HepG2 (cell line): ENCODE measurements around the gene NCDN. TPM values are rescaled to one million over a fixed set of nuclear protein-coding genes. Genes with fewer than 3 reads are reported as not detected.
"Not testable (repeated sequence)": the region's sequence is repeated elsewhere in the genome, so short reads cannot be mapped to it uniquely, and the experiment has no call there.

Source experiments
- ATAC-seq: fragments of 200-7000 bp; cut with Tn5 transposase; 3 replicates; pipeline ENCODE4 v1.9.1; 2020; ENCODE audit warnings: mild to moderate bottlenecking, moderate library complexity
- BruUV-seq: library from RNA; stranded (reverse); fragments of 400-500 nt; replicated peaks from 2 replicates; lab custom pipeline; 2021; lab: Mats Ljungman, UMichigan
- CTCF ChIA-PET: fragments of 300-600 bp; formaldehyde crosslinking; extraction: SDS; loops from one replicate; lab custom pipeline; 2021; ENCODE audit warnings: low total read pairs, inconsistent platforms, low intra/inter-chr PET ratio; lab: Yijun Ruan, JAX
- POLR2A ChIA-PET: fragments of 350-600 bp; sonication (Branson Sonifier 250); formaldehyde crosslinking; loops from one replicate; lab custom pipeline; 2020; ENCODE audit warnings: antibody characterized with exemption, inconsistent platforms; lab: Yijun Ruan, JAX
- DNase-seq: peaks from one replicate; pipeline ENCODE4 v3.0.0-alpha.2; 2015; ENCODE audit warnings: low spot score
- FAIRE-seq: peaks from 3 replicates; lab custom pipeline; 2011; peaks lifted over from hg19 to GRCh38; lab: Jason Lieb, UNC
- H2AFZ ChIP-seq: one replicate; pipeline ENCODE4 v1.6.1; 2011; ENCODE audit warnings: low read length, inconsistent platforms
- H3K27ac ChIP-seq: fragments of 300-600 bp; 3 replicates; pipeline ENCODE4 v1.8.0; 2011; ENCODE audit warnings: mixed run types, mild to moderate bottlenecking, mixed read lengths, low read length, inconsistent platforms; ENCODE audit not compliant: insufficient read depth; ENCODE audit errors: extremely low read length
- H3K27me3 ChIP-seq, 2 experiments: fragments of 200-600 bp in 1 of 2; 2 replicates in 1 of 2; 3 replicates in 1 of 2; pipeline versions ENCODE4 v1.6.0 to v1.8.0; 2011; ENCODE audit warnings: low read length in 2 of 2, mild to moderate bottlenecking in 2 of 2, moderate library complexity in 2 of 2, inconsistent platforms in 1 of 2; ENCODE audit not compliant: insufficient read depth in 2 of 2, control insufficient read depth in 1 of 2
- H3K36me3 ChIP-seq, 2 experiments: fragments of 200-600 bp in 1 of 2; replicated peaks in 1 of 2; 2 replicates in 1 of 2; 3 replicates in 1 of 2; pipeline versions ENCODE4 v1.5.1 to v1.8.0; 2011; ENCODE audit warnings: low read length in 2 of 2, inconsistent platforms in 1 of 2; ENCODE audit not compliant: insufficient read depth in 2 of 2, control insufficient read depth in 1 of 2
- H3K4me1 ChIP-seq: 2 replicates; pipeline ENCODE4 v1.5.1; 2012; ENCODE audit warnings: low read length, inconsistent platforms; ENCODE audit not compliant: insufficient read depth
- H3K4me2 ChIP-seq: 2 replicates; pipeline ENCODE4 v1.6.0; 2011; ENCODE audit warnings: low read depth, low read length, inconsistent platforms
- H3K4me3 ChIP-seq, 3 experiments: fragments of 200-600 bp in 1 of 3; sonication (generic), shearing (Covaris generic) in 1 of 3; replicated peaks in 1 of 3; 2 replicates each; pipeline ENCODE4 v1.5.1; 2011 to 2016; ENCODE audit warnings: low read length in 3 of 3, inconsistent platforms in 2 of 3, low read depth in 2 of 3, mild to moderate bottlenecking in 2 of 3, control low read depth in 1 of 3, mixed read lengths in 1 of 3; ENCODE audit not compliant: insufficient read depth in 1 of 3
- H3K79me2 ChIP-seq: one replicate; pipeline ENCODE4 v1.6.1; 2011; ENCODE audit warnings: low read length, inconsistent platforms; ENCODE audit not compliant: insufficient read depth
- H3K9ac ChIP-seq: 2 replicates; pipeline ENCODE4 v1.6.0; 2011; ENCODE audit warnings: mild to moderate bottlenecking, low read depth, low read length, inconsistent platforms; ENCODE audit not compliant: insufficient read depth
- H3K9me3 ChIP-seq: 2 replicates; pipeline ENCODE4 v1.5.1; 2012; ENCODE audit warnings: mild to moderate bottlenecking, low read length
- H4K20me1 ChIP-seq: 2 replicates; pipeline ENCODE4 v1.6.0; 2011; ENCODE audit warnings: inconsistent platforms, mild to moderate bottlenecking, low read length, moderate library complexity; ENCODE audit not compliant: insufficient read depth
- ARNT ChIP-seq: fragments of 450-650 bp; IDR thresholded peaks from 2 replicates; pipeline ENCODE4 v1.6.1; 2017
- CEBPG ChIP-seq: IDR thresholded peaks from 2 replicates; pipeline ENCODE4 v1.6.1; 2016
- LCORL ChIP-seq, 2 experiments: fragments of 450-650 bp in 1 of 2; sonication (generic) in 1 of 2; formaldehyde crosslinking in 1 of 2; IDR thresholded peaks; 2 replicates each; pipeline versions ENCODE4 v1.5.0 to v1.6.1; 2017 to 2020; ENCODE audit warnings: antibody characterized with exemption in 1 of 2, missing genetic modification reagents in 1 of 2
- ZNF883 ChIP-seq: sonication (generic); formaldehyde crosslinking; IDR thresholded peaks from 2 replicates; pipeline ENCODE4 v1.5.1; 2020; ENCODE audit warnings: mild to moderate bottlenecking, missing genetic modification reagents; ENCODE audit errors: not compliant biosample characterization
- WGBS: methylation state at CpG from one replicate; pipeline ENCODE4 v1.1.6; 2017; ENCODE audit warnings: low lambda C conversion rate; 5-methylcytosine and 5-hydroxymethylcytosine counted together
- in situ Hi-C: cut with HindIII; loops from 2 replicates; pipeline ENCODE4 v1.10.0; 2017; ENCODE audit warnings: low pct_unique_long_range_greater_than_20kb; ENCODE audit not compliant: extremely low pct_ligation_motif_present
- intact Hi-C: fragments of 100-400 bp; cut with micrococcal nuclease; formaldehyde crosslinking; loops from one replicate; pipeline ENCODE4 v1.10.0; 2022; ENCODE audit not compliant: unreplicated experiment
- polyA plus RNA-seq, 8 experiments: library from polyadenylated mRNA; depleted of rRNA in 3 of 8; stranded (reverse) in 7 of 8; unstranded in 1 of 8; fragments of >200 nt; fragmentation: Illumina TruSeq in 4 of 8; extraction: Trizol in 4 of 8; gene quantifications; 2 replicates each; pipeline versions ENCODE4 v1.2.1 to v1.2.3, GENCODE V29; 2011 to 2016; ENCODE audit warnings: low read depth in 4 of 8, missing spikeins in 1 of 8, mixed read lengths in 1 of 8; ENCODE audit not compliant: insufficient read depth in 1 of 8
- total RNA-seq, 5 experiments: library from RNA; depleted of rRNA; stranded (reverse); fragments of >200 nt; fragmentation: Illumina TruSeq; extraction: Trizol; gene quantifications; 2 replicates each; pipeline ENCODE4 v1.2.3, GENCODE V29; 2016; ENCODE audit warnings: low read depth in 1 of 5
- TF ChIP-seq, protein P1 (sequence below): sonication (generic); formaldehyde crosslinking; IDR thresholded peaks from 2 replicates; pipeline ENCODE4 v1.5.1; 2020; ENCODE audit warnings: mild to moderate bottlenecking, missing genetic modification reagents, moderate library complexity
- TF ChIP-seq, protein P2 (sequence below): sonication (generic); formaldehyde crosslinking; IDR thresholded peaks from 2 replicates; pipeline ENCODE4 v1.4.0; 2020; ENCODE audit warnings: missing genetic modification reagents

NCDN gene
- total and polyA plus RNA-seq, 2 of the 13 experiments (the other 11 are each of a cell fraction or from before 2014, with no cell fraction given) = 6.6 to 9.3 TPM

DNA sequence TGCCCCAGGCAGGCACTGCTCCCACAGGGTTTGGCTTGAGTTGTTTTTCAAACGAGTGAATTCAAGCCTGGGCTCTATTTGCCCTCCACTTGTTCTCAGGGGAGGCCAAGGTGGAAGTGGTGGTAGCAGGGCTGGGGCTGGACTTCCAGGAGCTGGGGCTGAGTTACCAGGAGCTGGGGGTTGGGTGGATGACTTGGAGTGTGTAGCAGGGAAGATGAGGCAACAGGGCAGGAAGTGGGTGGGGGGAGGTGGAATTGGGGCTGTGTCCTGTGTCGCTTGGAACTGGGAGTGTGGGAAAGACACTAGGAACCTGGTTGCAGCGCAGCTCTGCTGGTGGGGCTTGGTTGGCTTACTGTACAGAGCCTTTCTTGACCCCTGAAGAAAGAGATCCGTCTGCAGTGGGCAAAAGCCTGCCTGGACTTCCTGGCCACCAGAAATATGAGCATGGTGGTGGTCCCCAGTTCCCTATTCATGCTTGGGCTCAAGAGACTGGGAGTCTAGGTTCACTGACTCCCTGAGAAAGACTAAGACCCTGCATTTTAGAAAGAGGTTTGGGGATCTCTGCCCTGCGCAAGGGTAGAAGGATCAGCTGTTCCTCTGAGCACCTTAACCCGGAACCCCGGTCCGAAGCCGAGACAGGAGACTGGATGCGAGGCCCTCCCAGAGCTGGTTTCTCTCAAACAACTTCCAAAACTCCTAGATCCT lies 18.6 kb downstream of the NCDN start:
- no peaks in the 10 kb centered on the region for H3K79me2 ChIP-seq
- H3K4me1 ChIP-seq = peaks cover 28% of the 10 kb centered on the region
- H3K36me3 ChIP-seq = no peaks in the 10 kb centered on the region
- peak overlapping the region; percentile 73 for H2AFZ ChIP-seq
- peaks cover 0 to 9% of the 10 kb centered on the region in 2 experiments; a peak in 1 of 5 replicates for H3K27me3 ChIP-seq
- 16% methylated on average over 4 of the region's 10 CpGs for WGBS
- H3K4me2 ChIP-seq = peak overlapping the region; percentile 97
- BruUV-seq = TSS peak; percentile 64
- H3K4me3 ChIP-seq = peak overlapping the region; percentile 23 to 65 (median 37); a peak in 5 of 6 replicates
- CTCF ChIA-PET = no interaction called here
- peak overlapping the region; percentile 62 for H3K27ac ChIP-seq
- POLR2A ChIA-PET = interaction anchor here (1.0 to 1.7 kb wide), 3 partner anchors 17 to 193 kb away, joined by 3 to 6 read pairs (median 3); partner anchors contain the start of genes KIAA0319L and NCDN
- TF ChIP-seq ZNF883 (CRISPR knock-in tag) = peak; percentile 47
- TF ChIP-seq, protein P1, sequence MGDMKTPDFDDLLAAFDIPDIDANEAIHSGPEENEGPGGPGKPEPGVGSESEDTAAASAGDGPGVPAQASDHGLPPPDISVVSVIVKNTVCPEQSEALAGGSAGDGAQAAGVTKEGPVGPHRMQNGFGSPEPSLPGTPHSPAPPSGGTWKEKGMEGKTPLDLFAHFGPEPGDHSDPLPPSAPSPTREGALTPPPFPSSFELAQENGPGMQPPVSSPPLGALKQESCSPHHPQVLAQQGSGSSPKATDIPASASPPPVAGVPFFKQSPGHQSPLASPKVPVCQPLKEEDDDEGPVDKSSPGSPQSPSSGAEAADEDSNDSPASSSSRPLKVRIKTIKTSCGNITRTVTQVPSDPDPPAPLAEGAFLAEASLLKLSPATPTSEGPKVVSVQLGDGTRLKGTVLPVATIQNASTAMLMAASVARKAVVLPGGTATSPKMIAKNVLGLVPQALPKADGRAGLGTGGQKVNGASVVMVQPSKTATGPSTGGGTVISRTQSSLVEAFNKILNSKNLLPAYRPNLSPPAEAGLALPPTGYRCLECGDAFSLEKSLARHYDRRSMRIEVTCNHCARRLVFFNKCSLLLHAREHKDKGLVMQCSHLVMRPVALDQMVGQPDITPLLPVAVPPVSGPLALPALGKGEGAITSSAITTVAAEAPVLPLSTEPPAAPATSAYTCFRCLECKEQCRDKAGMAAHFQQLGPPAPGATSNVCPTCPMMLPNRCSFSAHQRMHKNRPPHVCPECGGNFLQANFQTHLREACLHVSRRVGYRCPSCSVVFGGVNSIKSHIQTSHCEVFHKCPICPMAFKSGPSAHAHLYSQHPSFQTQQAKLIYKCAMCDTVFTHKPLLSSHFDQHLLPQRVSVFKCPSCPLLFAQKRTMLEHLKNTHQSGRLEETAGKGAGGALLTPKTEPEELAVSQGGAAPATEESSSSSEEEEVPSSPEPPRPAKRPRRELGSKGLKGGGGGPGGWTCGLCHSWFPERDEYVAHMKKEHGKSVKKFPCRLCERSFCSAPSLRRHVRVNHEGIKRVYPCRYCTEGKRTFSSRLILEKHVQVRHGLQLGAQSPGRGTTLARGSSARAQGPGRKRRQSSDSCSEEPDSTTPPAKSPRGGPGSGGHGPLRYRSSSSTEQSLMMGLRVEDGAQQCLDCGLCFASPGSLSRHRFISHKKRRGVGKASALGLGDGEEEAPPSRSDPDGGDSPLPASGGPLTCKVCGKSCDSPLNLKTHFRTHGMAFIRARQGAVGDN (CRISPR knock-in tag) = peak; percentile 33
- TF ChIP-seq LCORL (IDR thresholded peaks at IDR 0.05) = no peak
- TF ChIP-seq LCORL (CRISPR knock-in tag; IDR thresholded peaks at IDR 0.05) = peak; percentile 12; the same call in 1 of the 2 replicates
- no peak for TF ChIP-seq ARNT
- peak; percentile 29; the same call in 1 of the 2 replicates for TF ChIP-seq CEBPG
- TF ChIP-seq, protein P2, sequence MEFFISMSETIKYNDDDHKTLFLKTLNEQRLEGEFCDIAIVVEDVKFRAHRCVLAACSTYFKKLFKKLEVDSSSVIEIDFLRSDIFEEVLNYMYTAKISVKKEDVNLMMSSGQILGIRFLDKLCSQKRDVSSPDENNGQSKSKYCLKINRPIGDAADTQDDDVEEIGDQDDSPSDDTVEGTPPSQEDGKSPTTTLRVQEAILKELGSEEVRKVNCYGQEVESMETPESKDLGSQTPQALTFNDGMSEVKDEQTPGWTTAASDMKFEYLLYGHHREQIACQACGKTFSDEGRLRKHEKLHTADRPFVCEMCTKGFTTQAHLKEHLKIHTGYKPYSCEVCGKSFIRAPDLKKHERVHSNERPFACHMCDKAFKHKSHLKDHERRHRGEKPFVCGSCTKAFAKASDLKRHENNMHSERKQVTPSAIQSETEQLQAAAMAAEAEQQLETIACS (CRISPR knock-in tag) = no peak
- peak overlapping the region; percentile 69 for H3K9ac ChIP-seq
- no peaks in the 10 kb centered on the region for H3K9me3 ChIP-seq
- in situ Hi-C loops (no loop called here), intact Hi-C loops (loop anchor here (5.0 kb wide), 1 partner anchor 66 kb away; the partner anchor contains the start of gene PSMB2)
- DNase-seq (no peak), ATAC-seq (peak; percentile 2; the same call in 1 of the 3 replicates), FAIRE-seq (peak; percentile 21)
- H4K20me1 ChIP-seq = no peaks in the 10 kb centered on the region

DNA sequence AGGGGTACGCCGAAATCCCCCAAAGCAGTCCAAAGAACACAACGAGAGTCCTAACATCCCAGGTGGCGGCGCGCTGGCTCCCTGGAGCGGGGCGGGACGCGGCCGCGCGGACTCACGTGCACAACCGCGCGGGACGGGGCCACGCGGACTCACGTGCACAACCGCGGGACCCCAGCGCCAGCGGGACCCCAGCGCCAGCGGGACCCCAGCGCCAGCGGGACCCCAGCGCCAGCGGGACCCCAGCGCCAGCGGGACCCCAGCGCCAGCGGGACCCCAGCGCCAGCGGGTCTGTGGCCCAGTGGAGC lies 19.1 kb downstream of the NCDN start:
- FAIRE-seq, H3K79me2 ChIP-seq, H3K27me3 ChIP-seq, in situ Hi-C loops, DNase-seq, H4K20me1 ChIP-seq, H2AFZ ChIP-seq, ATAC-seq, CTCF ChIA-PET, H3K4me2 ChIP-seq, H3K4me3 ChIP-seq, POLR2A ChIA-PET, H3K9ac ChIP-seq, H3K9me3 ChIP-seq, BruUV-seq, H3K36me3 ChIP-seq, H3K27ac ChIP-seq: not testable (repeated sequence)
- 97% methylated on average over 29 of the region's 37 CpGs for WGBS
- H3K4me1 ChIP-seq = peaks cover 28% of the 10 kb centered on the region
- intact Hi-C loops = loop anchor here (5.0 kb wide), 1 partner anchor 66 kb away; the partner anchor contains the start of gene PSMB2
